ENCODE measurements around the gene NPTX1.
"Not testable (repeated sequence)": the region's sequence is repeated elsewhere in the genome, so short reads cannot be mapped to it uniquely, and the experiment has no call there.

NPTX1 gene

DNA sequence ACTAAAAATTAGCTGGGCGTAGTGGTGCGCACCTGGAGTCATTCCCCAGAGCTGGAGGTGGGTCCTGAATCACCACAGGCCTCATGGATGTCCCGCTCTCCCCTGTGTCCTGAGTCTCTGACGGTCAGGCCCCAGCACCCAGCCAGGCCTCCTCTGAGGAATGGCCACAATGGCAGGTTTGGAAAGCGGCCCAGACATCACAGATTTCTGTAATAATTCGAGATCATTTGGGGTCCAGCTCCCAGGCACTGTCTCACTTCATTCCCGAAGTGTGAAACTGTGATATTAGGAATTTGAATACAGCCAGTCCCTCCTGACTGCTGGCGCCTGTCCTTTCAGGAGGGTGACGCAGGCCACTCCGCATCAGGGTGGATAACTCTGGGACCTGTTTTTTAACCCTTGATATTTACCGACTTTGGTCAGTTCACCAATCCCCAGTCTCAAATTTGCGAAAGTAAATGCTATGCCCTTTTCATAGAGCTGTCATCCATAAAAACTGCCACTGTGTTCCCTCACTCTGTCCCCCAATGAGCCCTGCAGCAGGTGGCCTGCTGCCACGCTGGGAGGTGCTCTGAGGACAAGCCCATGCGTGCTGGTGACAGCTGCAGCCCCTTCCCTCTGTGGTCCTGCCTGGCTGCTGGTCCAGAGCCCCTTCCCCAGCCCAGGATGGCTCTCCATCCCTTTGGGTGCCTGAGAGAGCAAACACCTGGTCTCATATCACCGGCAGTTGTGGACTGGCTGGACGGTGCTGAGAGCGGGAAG is 39.9 kb upstream of the NPTX1 start:
- DNase-seq (ENCODE audit: insufficient read length, low spot score), result no peak
- FAIRE-seq, result no peak
- TF ChIP-seq POU2F2 (IDR thresholded peaks at IDR 0.05; ENCODE audit: low read depth, low read length) (no peak), POLR2A (IDR thresholded peaks at IDR 0.05; ENCODE audit: low read depth, low read length) (no peak), TAF1 (IDR thresholded peaks at IDR 0.05; ENCODE audit: low read depth, low read length) (no peak), SPI1 (IDR thresholded peaks at IDR 0.05; ENCODE audit: low read depth, low read length) (no peak), PAX5 (IDR thresholded peaks at IDR 0.05; ENCODE audit: insufficient read depth, low read length, severe bottlenecking) (no peak), POLR2AphosphoS5 (IDR thresholded peaks at IDR 0.05; ENCODE audit: low read depth, low read length) (no peak)

DNA sequence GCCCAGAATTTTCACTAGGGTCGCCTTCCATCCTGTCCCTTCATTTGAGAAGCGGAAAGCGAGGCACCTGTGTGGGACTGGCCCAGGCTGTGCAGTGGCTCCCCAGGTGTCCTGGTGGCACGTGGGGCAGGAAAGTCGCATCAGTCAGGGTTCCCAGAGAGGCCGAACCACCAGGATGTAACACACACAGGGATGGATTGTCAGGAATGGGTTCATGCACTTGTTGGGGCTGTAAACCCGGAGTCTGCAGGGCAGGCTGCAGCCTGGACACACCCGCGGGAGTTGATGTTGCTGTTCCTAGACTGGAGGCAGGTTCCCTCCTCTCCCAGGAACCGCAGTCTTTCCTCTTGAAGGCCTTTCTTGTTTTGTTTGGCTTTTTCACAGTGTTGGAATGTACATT is 37.5 kb upstream of the NPTX1 start:
- no peak for TF ChIP-seq TAF1 (IDR thresholded peaks at IDR 0.05; ENCODE audit: low read depth, low read length)
- TF ChIP-seq POU2F2 (IDR thresholded peaks at IDR 0.05; ENCODE audit: low read depth, low read length), result no peak
- TF ChIP-seq POLR2AphosphoS5 (IDR thresholded peaks at IDR 0.05; ENCODE audit: low read depth, low read length), result no peak
- no peak for TF ChIP-seq PAX5 (IDR thresholded peaks at IDR 0.05; ENCODE audit: insufficient read depth, low read length, severe bottlenecking)
- no peak for TF ChIP-seq SPI1 (IDR thresholded peaks at IDR 0.05; ENCODE audit: low read depth, low read length)
- TF ChIP-seq POLR2A (IDR thresholded peaks at IDR 0.05; ENCODE audit: low read depth, low read length), result no peak
- FAIRE-seq, result no peak

DNA sequence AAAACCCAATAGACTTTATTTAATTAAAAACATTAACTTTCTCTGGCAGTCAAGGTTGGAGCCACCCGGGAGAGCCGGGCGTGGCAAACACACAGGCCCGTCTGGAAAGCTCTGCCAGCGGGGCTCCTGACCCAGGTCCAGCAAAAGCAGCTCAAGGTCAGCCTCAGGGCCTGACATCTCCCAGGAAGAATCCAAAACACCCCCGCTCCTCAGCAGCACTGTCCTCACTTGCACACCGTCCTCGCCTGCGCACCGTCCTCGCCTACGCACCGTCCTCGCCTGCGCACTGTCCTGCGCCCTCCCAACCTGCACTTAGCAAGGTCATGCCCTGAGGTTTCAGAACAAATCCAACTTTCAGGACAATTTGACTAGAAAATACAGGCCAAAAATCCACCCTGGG is 36.8 kb upstream of the NPTX1 start:
- DNase-seq (ENCODE audit: insufficient read length, low spot score) (no peak), FAIRE-seq (no peak)
- no peak for TF ChIP-seq SPI1 (IDR thresholded peaks at IDR 0.05; ENCODE audit: low read depth, low read length)
- no peak for TF ChIP-seq POLR2A (IDR thresholded peaks at IDR 0.05; ENCODE audit: low read depth, low read length)
- no peak for TF ChIP-seq TAF1 (IDR thresholded peaks at IDR 0.05; ENCODE audit: low read depth, low read length)
- TF ChIP-seq POLR2AphosphoS5 (IDR thresholded peaks at IDR 0.05; ENCODE audit: low read depth, low read length), result no peak
- no peak for TF ChIP-seq POU2F2 (IDR thresholded peaks at IDR 0.05; ENCODE audit: low read depth, low read length)
- no peak for TF ChIP-seq PAX5 (IDR thresholded peaks at IDR 0.05; ENCODE audit: insufficient read depth, low read length, severe bottlenecking)

More for the DNA sequence above, 37.5 kb upstream of the NPTX1 start:
- no peak for DNase-seq (ENCODE audit: insufficient read length, low spot score)

DNA sequence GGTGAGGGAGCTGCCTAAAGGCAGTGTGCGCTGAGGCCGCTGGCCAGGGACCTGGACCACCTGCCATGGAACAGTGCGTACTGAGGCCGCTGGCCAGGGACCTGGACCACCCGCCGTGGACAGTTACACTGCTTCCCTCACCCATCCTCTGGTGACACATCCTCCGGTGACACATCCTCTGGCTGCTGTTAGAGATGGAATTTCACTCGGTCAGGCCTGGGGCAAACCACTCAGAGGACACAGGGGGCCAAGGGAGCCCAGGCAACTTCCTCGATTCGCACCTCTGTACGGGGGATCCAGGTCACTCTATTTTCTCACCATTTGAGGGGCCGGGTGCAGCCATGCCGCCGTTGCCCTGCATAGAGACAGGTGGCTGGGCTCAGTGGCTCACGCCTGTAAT is 35.8 kb upstream of the NPTX1 start:
- FAIRE-seq, result no peak
- TF ChIP-seq PAX5 (IDR thresholded peaks at IDR 0.05; ENCODE audit: insufficient read depth, low read length, severe bottlenecking) (no peak), POU2F2 (IDR thresholded peaks at IDR 0.05; ENCODE audit: low read depth, low read length) (no peak), SPI1 (IDR thresholded peaks at IDR 0.05; ENCODE audit: low read depth, low read length) (no peak), TAF1 (IDR thresholded peaks at IDR 0.05; ENCODE audit: low read depth, low read length) (no peak), POLR2A (IDR thresholded peaks at IDR 0.05; ENCODE audit: low read depth, low read length) (no peak), POLR2AphosphoS5 (IDR thresholded peaks at IDR 0.05; ENCODE audit: low read depth, low read length) (no peak)
- DNase-seq (ENCODE audit: insufficient read length, low spot score), result no peak

DNA sequence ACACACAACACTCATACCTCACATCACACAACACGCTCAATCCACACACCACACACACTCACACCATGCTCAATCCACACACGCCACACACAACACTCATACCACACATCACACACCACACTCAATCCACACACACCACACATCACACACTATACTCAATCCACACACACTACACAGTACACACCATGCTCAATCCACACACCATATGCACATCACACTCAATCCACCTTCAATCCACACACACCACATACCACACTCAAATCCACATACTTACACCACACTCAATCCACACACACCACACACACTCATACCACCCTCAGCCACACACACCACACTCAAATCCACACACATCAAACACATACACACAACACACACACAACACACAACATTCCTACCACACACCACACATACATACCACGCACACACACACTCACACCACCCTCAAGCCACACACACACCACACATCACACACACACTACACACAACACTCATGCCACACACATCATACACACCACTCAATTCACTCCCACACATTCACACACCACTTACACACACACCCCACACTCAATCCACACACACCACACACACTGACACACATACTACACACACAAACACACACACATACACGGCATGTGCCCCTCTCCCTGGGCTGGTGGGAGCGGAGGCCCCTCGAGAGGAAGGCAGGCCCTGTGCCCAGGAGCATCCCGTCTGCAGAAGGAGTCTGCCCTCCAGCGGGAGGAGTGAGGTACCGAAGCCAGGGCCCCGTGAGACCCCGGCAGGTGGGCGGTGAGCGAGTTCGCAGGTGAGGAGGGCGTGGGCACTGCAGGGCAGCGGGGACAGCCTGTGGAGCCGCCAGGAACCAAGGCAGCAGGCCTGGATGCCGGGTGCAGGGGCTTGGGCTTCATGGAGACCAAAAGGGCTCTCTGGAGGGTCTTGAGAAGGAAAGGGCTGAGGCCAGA is 35.1 kb upstream of the NPTX1 start:
- FAIRE-seq (peak; percentile 85), DNase-seq (ENCODE audit: insufficient read length, low spot score) (no peak)
- TF ChIP-seq POU2F2 (IDR thresholded peaks at IDR 0.05; ENCODE audit: low read depth, low read length) (no peak), POLR2AphosphoS5 (IDR thresholded peaks at IDR 0.05; ENCODE audit: low read depth, low read length) (no peak), TAF1 (IDR thresholded peaks at IDR 0.05; ENCODE audit: low read depth, low read length) (no peak), PAX5 (IDR thresholded peaks at IDR 0.05; ENCODE audit: insufficient read depth, low read length, severe bottlenecking) (no peak), POLR2A (IDR thresholded peaks at IDR 0.05; ENCODE audit: low read depth, low read length) (no peak), SPI1 (IDR thresholded peaks at IDR 0.05; ENCODE audit: low read depth, low read length) (no peak)

DNA sequence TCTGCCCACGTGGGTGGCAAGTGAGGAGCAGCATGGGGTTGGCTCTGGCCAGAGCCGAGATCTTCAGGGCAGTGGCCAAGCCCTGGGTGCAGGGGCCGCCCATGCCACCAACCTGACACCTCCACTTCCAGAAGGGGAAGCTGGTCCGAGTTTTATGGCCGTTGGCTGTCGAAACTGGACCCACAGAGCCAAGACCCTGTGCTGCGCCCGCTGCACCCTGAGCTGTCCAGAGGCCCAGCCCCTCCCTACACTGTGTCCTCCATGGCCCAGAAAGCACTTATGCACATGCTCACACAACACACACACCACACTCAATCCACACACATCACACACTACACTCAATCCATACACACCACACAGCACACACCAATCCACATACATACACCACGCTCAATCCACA is 34.4 kb upstream of the NPTX1 start:
- TF ChIP-seq SPI1 (IDR thresholded peaks at IDR 0.05; ENCODE audit: low read depth, low read length), result no peak
- no peak for TF ChIP-seq PAX5 (IDR thresholded peaks at IDR 0.05; ENCODE audit: insufficient read depth, low read length, severe bottlenecking)
- no peak for TF ChIP-seq POLR2AphosphoS5 (IDR thresholded peaks at IDR 0.05; ENCODE audit: low read depth, low read length)
- DNase-seq (ENCODE audit: insufficient read length, low spot score) (no peak), FAIRE-seq (no peak)

DNA sequence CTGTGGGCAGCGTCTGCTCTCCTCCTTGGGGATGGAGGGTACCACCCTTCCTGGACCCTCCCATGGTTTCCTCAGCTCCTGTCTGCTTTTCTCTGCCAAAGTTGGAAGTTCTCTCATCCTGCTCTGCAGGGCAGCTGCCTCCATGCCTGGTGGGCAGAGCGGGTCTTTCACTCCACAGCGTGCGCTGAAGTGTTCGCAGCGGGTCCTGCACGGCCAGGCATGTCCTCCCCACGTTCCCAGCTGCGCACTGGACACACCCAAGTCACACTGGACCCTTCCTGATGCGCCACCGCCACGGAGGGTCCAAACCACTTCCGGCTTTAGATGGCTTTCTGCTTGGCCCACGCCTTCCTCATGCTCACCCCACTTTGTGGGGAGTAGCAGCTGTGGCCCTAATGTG is 33.7 kb upstream of the NPTX1 start:
- TF ChIP-seq POU2F2 (IDR thresholded peaks at IDR 0.05; ENCODE audit: low read depth, low read length) (no peak), SPI1 (IDR thresholded peaks at IDR 0.05; ENCODE audit: low read depth, low read length) (no peak), PAX5 (IDR thresholded peaks at IDR 0.05; ENCODE audit: insufficient read depth, low read length, severe bottlenecking) (no peak), POLR2AphosphoS5 (IDR thresholded peaks at IDR 0.05; ENCODE audit: low read depth, low read length) (no peak), TAF1 (IDR thresholded peaks at IDR 0.05; ENCODE audit: low read depth, low read length) (no peak), POLR2A (IDR thresholded peaks at IDR 0.05; ENCODE audit: low read depth, low read length) (no peak)
- no peak for DNase-seq (ENCODE audit: insufficient read length, low spot score)
- no peak for FAIRE-seq

DNA sequence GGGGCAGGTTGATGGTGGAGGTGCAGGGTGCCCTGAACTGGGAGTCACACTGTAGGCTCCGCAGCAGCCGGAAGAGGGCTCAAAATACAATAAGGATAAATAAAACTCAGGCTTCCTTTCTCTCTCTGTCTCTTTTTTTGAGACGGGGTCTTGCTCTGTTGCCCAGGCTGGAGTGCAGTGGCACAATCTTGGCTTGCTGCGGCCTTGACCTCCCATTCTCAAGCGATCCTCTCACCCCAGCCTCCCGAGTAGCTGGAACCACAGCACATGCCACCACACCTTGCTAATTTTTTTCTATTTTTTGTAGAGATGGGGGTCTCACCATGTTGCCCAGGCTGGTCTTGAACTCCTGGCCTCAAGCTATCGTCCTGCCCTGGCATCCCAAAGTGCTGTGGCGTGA is 32.9 kb upstream of the NPTX1 start:
- DNase-seq (ENCODE audit: insufficient read length, low spot score), result no peak
- no peak for TF ChIP-seq POU2F2 (IDR thresholded peaks at IDR 0.05; ENCODE audit: low read depth, low read length)
- no peak for TF ChIP-seq TAF1 (IDR thresholded peaks at IDR 0.05; ENCODE audit: low read depth, low read length)
- no peak for TF ChIP-seq POLR2A (IDR thresholded peaks at IDR 0.05; ENCODE audit: low read depth, low read length)
- TF ChIP-seq POLR2AphosphoS5 (IDR thresholded peaks at IDR 0.05; ENCODE audit: low read depth, low read length), result no peak
- no peak for TF ChIP-seq PAX5 (IDR thresholded peaks at IDR 0.05; ENCODE audit: insufficient read depth, low read length, severe bottlenecking)
- no peak for TF ChIP-seq SPI1 (IDR thresholded peaks at IDR 0.05; ENCODE audit: low read depth, low read length)
- no peak for FAIRE-seq

DNA sequence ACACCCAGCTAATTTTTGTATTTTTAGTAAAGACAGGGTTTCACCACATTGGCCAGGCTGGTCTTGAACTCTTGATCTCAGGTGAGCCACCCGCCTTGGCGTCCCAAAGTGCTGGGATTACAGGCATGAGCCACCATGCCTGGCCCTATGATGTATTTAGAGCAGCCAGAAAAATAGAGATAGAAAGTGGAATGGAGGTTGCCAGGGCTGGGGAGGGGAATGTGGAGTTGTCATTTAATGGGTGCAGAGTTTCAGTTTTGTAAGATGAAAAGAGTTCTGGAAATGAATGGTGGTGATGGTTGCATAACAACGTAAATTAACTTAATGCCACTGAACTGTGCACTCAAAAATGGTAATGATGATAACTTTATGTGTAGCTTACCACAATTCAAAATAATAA is 31.6 kb upstream of the NPTX1 start:
- TF ChIP-seq SPI1 (IDR thresholded peaks at IDR 0.05; ENCODE audit: low read depth, low read length), result no peak
- TF ChIP-seq POLR2A (IDR thresholded peaks at IDR 0.05; ENCODE audit: low read depth, low read length), result no peak
- DNase-seq (ENCODE audit: insufficient read length, low spot score) (no peak), FAIRE-seq (no peak)

DNA sequence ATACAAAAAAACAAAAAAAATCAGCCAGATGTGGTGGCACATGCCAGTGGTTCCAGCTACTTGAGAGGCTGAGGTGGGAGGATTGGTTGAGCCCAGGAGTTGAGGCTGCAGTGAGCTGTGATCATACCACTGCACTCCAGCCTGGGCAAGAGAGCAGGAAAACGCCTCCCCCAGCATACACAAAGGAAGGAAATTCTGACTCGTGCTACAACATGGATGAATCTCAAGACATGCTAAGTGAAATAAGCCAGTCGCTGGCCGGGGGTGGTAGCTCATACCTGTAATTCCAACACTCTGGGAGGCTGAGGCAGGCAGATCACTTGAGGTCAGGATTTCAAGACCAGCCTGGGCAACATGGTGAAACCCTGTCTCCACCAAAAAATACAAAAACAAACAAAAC is 30.8 kb upstream of the NPTX1 start:
- FAIRE-seq; DNase-seq (ENCODE audit: insufficient read length, low spot score): not testable (repeated sequence)

Data from GM12891 (cell line).